Activated naive CD4-positive, alpha-beta T cell treated with anti-CD3 and anti-CD28 coated beads, Interleukin-2, amount 50 U/mL, for 24 hours (primary cell): ENCODE data around the gene BACH2.
"Not testable (repeated sequence)": the region's sequence is repeated elsewhere in the genome, so short reads cannot be mapped to it uniquely, and the experiment has no call there.

Source experiments
- H3K27ac Mint-ChIP-seq: one replicate; pipeline ENCODE4 v1.8.0; 2021; ENCODE audit warnings: mild to moderate bottlenecking, mixed read lengths
- H3K27me3 Mint-ChIP-seq: one replicate; pipeline ENCODE4 v1.8.0; 2021; ENCODE audit warnings: mixed read lengths
- H3K36me3 Mint-ChIP-seq: one replicate; pipeline ENCODE4 v1.8.0; 2021; ENCODE audit warnings: mixed read lengths
- H3K4me1 Mint-ChIP-seq: one replicate; pipeline ENCODE4 v1.8.0; 2021; ENCODE audit warnings: mixed read lengths
- H3K4me3 Mint-ChIP-seq: one replicate; pipeline ENCODE4 v1.8.0; 2021; ENCODE audit warnings: mild to moderate bottlenecking, mixed read lengths
- H3K9me3 Mint-ChIP-seq: one replicate; pipeline ENCODE4 v1.8.0; 2021; ENCODE audit warnings: mixed read lengths

BACH2 gene

GRCh38 chr6:90074161-90074850 is 222.3 kb downstream of the BACH2 start:
- Mint-ChIP-seq H3K4me1 (peaks cover 79% of the 10 kb centered on the region), H3K27ac (peak overlapping the region; percentile 84), H3K36me3 (peaks cover 69% of the 10 kb centered on the region), H3K9me3 (no peaks in the 10 kb centered on the region), H3K27me3 (no peaks in the 10 kb centered on the region), H3K4me3 (peak overlapping the region; percentile 92)

GRCh38 chr6:90072935-90073464 is 223.6 kb downstream of the BACH2 start:
- peaks cover 71% of the 10 kb centered on the region for H3K36me3 Mint-ChIP-seq
- peak overlapping the region; percentile 92 for H3K4me3 Mint-ChIP-seq
- H3K27ac Mint-ChIP-seq = peak overlapping the region; percentile 86
- H3K4me1 Mint-ChIP-seq = peaks cover 88% of the 10 kb centered on the region
- H3K9me3 Mint-ChIP-seq = no peaks in the 10 kb centered on the region
- no peaks in the 10 kb centered on the region for H3K27me3 Mint-ChIP-seq

GRCh38 chr6:90072501-90072900 is 224.1 kb downstream of the BACH2 start:
- Mint-ChIP-seq H3K27me3 (no peaks in the 10 kb centered on the region), H3K9me3 (no peaks in the 10 kb centered on the region), H3K27ac (peak overlapping the region; percentile 86), H3K4me3 (peak overlapping the region; percentile 92), H3K36me3 (peaks cover 71% of the 10 kb centered on the region), H3K4me1 (peaks cover 91% of the 10 kb centered on the region)

- Mint-ChIP-seq H3K9me3 (no peaks in the 10 kb centered on the region), H3K27me3 (no peaks in the 10 kb centered on the region), H3K4me3 (peak overlapping the region; percentile 72), H3K36me3 (peaks cover 66% of the 10 kb centered on the region), H3K27ac (peak overlapping the region; percentile 87), H3K4me1 (peaks cover 84% of the 10 kb centered on the region)
These were observed 227.7 kb downstream of the BACH2 start for GRCh38 chr6:90068703-90069523.

- Mint-ChIP-seq H3K36me3 (peaks cover 62% of the 10 kb centered on the region), H3K27ac (peak overlapping the region; percentile 87), H3K9me3 (no peaks in the 10 kb centered on the region), H3K4me1 (peaks cover 78% of the 10 kb centered on the region), H3K4me3 (peak overlapping the region; percentile 72), H3K27me3 (no peaks in the 10 kb centered on the region)
These were observed 228.4 kb downstream of the BACH2 start for GRCh38 chr6:90068264-90068663.

GRCh38 chr6:90066697-90067096 is 229.9 kb downstream of the BACH2 start:
- H3K27ac Mint-ChIP-seq = peak overlapping the region; percentile 88
- peaks cover 55% of the 10 kb centered on the region for H3K36me3 Mint-ChIP-seq
- H3K9me3 Mint-ChIP-seq = no peaks in the 10 kb centered on the region
- H3K27me3 Mint-ChIP-seq = no peaks in the 10 kb centered on the region
- H3K4me1 Mint-ChIP-seq = peaks cover 62% of the 10 kb centered on the region
- peak overlapping the region; percentile 55 for H3K4me3 Mint-ChIP-seq

- Mint-ChIP-seq H3K4me1 (peaks cover 48% of the 10 kb centered on the region), H3K4me3 (peak overlapping the region; percentile 45), H3K36me3 (peaks cover 47% of the 10 kb centered on the region), H3K27me3 (no peaks in the 10 kb centered on the region), H3K9me3 (no peaks in the 10 kb centered on the region), H3K27ac (no peak overlapping the region)
These were observed 231.5 kb downstream of the BACH2 start for GRCh38 chr6:90065173-90065572.

GRCh38 chr6:90062667-90063066 is 234.0 kb downstream of the BACH2 start:
- Mint-ChIP-seq H3K36me3 (peaks cover 41% of the 10 kb centered on the region), H3K9me3 (no peaks in the 10 kb centered on the region), H3K4me1 (peaks cover 40% of the 10 kb centered on the region), H3K27ac (no peak overlapping the region), H3K4me3 (no peak overlapping the region), H3K27me3 (no peaks in the 10 kb centered on the region)

GRCh38 chr6:90062051-90062450 is 234.6 kb downstream of the BACH2 start:
- Mint-ChIP-seq H3K36me3 (peaks cover 40% of the 10 kb centered on the region), H3K27ac (no peak overlapping the region), H3K4me3 (no peak overlapping the region), H3K9me3 (peaks cover under 1% of the 10 kb centered on the region), H3K27me3 (no peaks in the 10 kb centered on the region), H3K4me1 (peaks cover 40% of the 10 kb centered on the region)

- H3K36me3 Mint-ChIP-seq = peaks cover 37% of the 10 kb centered on the region
- H3K27ac Mint-ChIP-seq = peak overlapping the region; percentile 84
- H3K4me1 Mint-ChIP-seq = peaks cover 39% of the 10 kb centered on the region
- H3K27me3 Mint-ChIP-seq, H3K9me3 Mint-ChIP-seq, H3K4me3 Mint-ChIP-seq: not testable (repeated sequence)
These were observed 237.5 kb downstream of the BACH2 start for GRCh38 chr6:90059178-90059577.

GRCh38 chr6:90055924-90056323 is 240.7 kb downstream of the BACH2 start:
- H3K9me3 Mint-ChIP-seq, H3K27me3 Mint-ChIP-seq, H3K27ac Mint-ChIP-seq, H3K4me3 Mint-ChIP-seq: not testable (repeated sequence)
- H3K4me1 Mint-ChIP-seq = peaks cover 64% of the 10 kb centered on the region
- peaks cover 46% of the 10 kb centered on the region for H3K36me3 Mint-ChIP-seq

GRCh38 chr6:90054193-90054592 is 242.4 kb downstream of the BACH2 start:
- peaks cover 72% of the 10 kb centered on the region for H3K4me1 Mint-ChIP-seq
- H3K9me3 Mint-ChIP-seq, H3K4me3 Mint-ChIP-seq, H3K27ac Mint-ChIP-seq, H3K27me3 Mint-ChIP-seq: not testable (repeated sequence)
- peaks cover 44% of the 10 kb centered on the region for H3K36me3 Mint-ChIP-seq

GRCh38 chr6:90053614-90054013 is 243.0 kb downstream of the BACH2 start:
- peaks cover 5% of the 10 kb centered on the region for H3K9me3 Mint-ChIP-seq
- H3K36me3 Mint-ChIP-seq = peaks cover 44% of the 10 kb centered on the region
- no peak overlapping the region for H3K4me3 Mint-ChIP-seq
- peaks cover 73% of the 10 kb centered on the region for H3K4me1 Mint-ChIP-seq
- no peaks in the 10 kb centered on the region for H3K27me3 Mint-ChIP-seq
- H3K27ac Mint-ChIP-seq = peak overlapping the region; percentile 90

- peaks cover 36% of the 10 kb centered on the region for H3K36me3 Mint-ChIP-seq
- peaks cover 56% of the 10 kb centered on the region for H3K4me1 Mint-ChIP-seq
- H3K9me3 Mint-ChIP-seq = no peaks in the 10 kb centered on the region
- H3K27me3 Mint-ChIP-seq = no peaks in the 10 kb centered on the region
- H3K4me3 Mint-ChIP-seq = peak overlapping the region; percentile 47
- H3K27ac Mint-ChIP-seq = peak overlapping the region; percentile 77
These were observed 247.3 kb downstream of the BACH2 start for GRCh38 chr6:90049295-90049694.

GRCh38 chr6:90048206-90048967 is 248.3 kb downstream of the BACH2 start:
- Mint-ChIP-seq H3K27me3 (no peaks in the 10 kb centered on the region), H3K4me1 (peaks cover 50% of the 10 kb centered on the region), H3K9me3 (no peaks in the 10 kb centered on the region), H3K27ac (peak overlapping the region; percentile 68), H3K4me3 (peak overlapping the region; percentile 47), H3K36me3 (peaks cover 30% of the 10 kb centered on the region)
